GM18519 (cell line): ENCODE data around the gene GALNT15.

Experiments used
- ATAC-seq: cut with Tn5 transposase; IDR thresholded peaks from one replicate; pipeline ENCODE4 v1.9.1; 2021; ENCODE audit warnings: mild to moderate bottlenecking, moderate library complexity; ENCODE audit not compliant: unreplicated experiment, low FRiP score

The GALNT15 gene, protein sequence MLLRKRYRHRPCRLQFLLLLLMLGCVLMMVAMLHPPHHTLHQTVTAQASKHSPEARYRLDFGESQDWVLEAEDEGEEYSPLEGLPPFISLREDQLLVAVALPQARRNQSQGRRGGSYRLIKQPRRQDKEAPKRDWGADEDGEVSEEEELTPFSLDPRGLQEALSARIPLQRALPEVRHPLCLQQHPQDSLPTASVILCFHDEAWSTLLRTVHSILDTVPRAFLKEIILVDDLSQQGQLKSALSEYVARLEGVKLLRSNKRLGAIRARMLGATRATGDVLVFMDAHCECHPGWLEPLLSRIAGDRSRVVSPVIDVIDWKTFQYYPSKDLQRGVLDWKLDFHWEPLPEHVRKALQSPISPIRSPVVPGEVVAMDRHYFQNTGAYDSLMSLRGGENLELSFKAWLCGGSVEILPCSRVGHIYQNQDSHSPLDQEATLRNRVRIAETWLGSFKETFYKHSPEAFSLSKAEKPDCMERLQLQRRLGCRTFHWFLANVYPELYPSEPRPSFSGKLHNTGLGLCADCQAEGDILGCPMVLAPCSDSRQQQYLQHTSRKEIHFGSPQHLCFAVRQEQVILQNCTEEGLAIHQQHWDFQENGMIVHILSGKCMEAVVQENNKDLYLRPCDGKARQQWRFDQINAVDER

DNA sequence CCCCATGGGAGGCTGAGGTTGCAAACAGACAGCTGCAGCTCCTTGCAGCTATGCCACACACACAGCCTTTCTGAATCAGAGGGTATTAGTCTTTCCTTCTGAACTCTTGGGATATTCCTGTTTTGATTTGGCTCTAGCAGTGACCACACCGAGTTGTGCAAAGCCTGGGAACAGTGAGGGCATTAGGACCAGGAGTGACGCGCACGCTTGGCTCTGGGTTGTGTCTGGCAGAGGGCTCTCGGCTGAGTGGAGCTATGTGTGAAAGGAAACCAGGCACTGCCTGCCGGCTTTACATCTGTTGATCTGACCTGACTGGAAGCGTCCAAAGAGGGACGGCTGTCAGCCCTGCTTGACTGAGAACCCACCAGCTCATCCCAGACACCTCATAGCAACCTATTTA lies at the start of gene GALNT15:
TSS of gene GALNT15 (plus strand) at position 292 of the 400 bp plus-strand sequence. CDS start 472 bp downstream, outside the sequence.
- ATAC-seq = no peak

DNA sequence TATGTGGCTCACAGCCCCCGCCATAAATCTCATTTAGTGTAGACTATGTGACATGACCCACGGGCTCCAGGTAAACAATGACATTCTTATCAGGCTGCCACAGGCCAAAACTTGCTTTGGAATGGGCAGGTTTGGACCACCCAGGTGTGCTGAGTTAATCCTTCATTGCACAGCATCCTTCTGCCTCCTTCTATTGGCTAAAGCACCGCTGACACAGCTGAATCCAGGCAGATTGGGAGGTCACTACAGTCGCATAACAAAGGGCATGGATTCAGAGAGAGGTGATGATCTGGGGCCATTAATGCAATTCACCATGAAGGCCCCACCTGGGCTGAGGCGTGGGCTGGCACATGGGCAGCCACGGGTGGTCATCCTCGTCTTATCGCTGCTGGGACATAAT lies 47.8 kb upstream of the GALNT15 start:
- no peak for ATAC-seq

- ATAC-seq = no peak
Observed at GRCh38 chr3:16127249-16127648, 47.2 kb upstream of the GALNT15 start.

DNA sequence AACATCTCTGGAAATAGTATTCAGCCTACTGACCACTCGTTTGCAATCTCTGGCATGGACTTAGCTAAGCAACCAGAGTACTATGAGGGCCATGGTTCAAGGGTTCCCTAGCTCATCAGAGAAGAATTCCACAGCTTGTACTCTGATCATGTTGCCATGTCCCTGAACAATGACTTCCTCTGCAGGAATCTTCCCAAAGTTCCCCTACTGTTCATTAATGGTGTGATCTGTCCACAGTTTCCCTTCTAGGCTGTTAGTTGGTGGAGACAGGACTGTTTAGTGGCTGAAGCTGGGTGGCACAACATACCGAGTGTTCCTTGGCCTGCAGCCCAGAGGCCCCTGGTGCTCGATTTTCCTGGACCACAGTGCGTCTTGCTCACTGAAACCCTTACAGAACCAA lies 44.4 kb upstream of the GALNT15 start:
- no peak for ATAC-seq

DNA sequence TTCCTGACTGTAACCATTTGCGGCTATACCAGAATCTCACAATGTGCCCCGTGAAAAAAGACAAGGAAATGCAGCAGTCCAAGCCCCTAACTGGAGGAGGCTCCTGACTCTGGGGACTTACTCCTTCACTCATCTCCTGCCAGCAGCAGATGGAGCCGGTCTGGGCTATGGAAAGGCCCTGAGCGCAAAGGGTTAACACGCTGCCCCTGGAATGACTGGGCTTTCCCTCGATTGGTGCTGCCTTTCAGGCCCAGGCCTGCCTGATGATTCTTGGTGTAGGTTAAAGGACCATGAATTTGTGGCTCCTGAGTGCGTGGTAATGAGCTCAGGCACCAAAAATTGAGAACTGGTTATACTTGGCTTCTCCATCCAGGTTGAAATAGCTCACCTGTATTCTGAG lies 42.3 kb upstream of the GALNT15 start:
- ATAC-seq = no peak

GRCh38 chr3:16132928-16133327 lies 41.6 kb upstream of the GALNT15 start:
- ATAC-seq = no peak

GRCh38 chr3:16134173-16134928 lies 40.1 kb upstream of the GALNT15 start:
- ATAC-seq = no peak

GRCh38 chr3:16136055-16136454 lies 38.4 kb upstream of the GALNT15 start:
- no peak for ATAC-seq

- ATAC-seq = no peak
Observed at GRCh38 chr3:16137044-16137443, 37.4 kb upstream of the GALNT15 start.

- ATAC-seq = no peak
Observed at GRCh38 chr3:16137977-16138376, 36.5 kb upstream of the GALNT15 start.

DNA sequence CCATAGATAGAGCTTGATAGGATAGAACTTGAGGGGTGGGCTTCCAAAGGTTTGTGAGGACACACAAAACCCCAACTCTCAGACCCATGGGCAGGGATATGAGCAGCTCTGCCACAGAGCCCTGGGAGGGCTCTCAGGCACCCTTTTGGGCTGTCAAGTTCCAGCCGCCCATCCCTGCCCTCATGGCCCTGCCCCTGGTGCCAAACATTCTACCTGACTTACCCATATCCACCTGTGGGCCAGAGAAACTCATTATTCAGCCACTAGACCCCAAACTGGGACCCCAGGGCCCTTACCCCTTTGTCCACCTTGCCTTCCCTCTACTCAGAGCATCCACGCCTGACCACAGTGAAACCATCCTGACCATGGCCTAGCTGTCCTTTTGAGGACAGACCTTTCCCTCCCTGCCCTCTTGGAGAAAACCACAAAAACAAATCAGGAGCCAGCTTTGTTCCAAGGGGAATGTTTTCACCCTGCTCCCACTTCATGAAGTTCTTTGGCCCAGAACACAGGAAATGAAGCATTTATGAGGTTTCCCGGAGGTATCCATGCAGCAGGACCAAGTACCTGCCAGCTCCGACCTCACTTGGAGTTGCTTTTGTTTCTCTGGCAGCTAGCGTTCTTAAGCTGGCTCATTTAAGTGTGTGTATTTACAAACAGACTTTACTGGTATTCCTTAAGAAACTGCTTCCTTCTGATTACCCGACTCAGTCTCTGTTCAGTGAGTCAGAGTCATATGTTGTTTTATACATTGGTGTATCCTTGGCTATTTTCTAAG lies 34.2 kb upstream of the GALNT15 start:
- ATAC-seq = no peak

- no peak for ATAC-seq
Observed at GRCh38 chr3:16140894-16141285, 33.6 kb upstream of the GALNT15 start.

- no peak for ATAC-seq
Observed at GRCh38 chr3:16142350-16143025, 32.0 kb upstream of the GALNT15 start.

GRCh38 chr3:16143861-16144447 lies 30.5 kb upstream of the GALNT15 start:
- ATAC-seq = no peak

DNA sequence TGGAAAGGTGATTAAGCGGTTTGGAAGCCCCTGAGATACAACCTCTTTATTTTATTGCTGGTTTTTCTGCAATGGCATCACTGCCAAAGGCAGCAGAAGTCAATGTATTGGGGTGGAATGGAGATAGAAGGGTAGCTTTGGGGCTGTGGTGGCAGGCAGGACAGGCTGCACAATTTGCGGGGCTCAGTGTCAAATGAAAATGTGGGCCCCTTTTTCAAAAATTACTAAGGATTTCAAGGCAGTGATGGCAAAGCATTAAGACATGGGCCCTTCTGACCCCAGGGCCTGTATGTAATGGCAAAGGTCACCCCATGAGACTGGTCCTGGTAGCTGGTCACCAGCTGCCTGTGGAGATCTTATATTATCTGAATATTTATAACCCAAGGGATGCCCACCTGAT lies 29.3 kb upstream of the GALNT15 start:
- no peak for ATAC-seq

DNA sequence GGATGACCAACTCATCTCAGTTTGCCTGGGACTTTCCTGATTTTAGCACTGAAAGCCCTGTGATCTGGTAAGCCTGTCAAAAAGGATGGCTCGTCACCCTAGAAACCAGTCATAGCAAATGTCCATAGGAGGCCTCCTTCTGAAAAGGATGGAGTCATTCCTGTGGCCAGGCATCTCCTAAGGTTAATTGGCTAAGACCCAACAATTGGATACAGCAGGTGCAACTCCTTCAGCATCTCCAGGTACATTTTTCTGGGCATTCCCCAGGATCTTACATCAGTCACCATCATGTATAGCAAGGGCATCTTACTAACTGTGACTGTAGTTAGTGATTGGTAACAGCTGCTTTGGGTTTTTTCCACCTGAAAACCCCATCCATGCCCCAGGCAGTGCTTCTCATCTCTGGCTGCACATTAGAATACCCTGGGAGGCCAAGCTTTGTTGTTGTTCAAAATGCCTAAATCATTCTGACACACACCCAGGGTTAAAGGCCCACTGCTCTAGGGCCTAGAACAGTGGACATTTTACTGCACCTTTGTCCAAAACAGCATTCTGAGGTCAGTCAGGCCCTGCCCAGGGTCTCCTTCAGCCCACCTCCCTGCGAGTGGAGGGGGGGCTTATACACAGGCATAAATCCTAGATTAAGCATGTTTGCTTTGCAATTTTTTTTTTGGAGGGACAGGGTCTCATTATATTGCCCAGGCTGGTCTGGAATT lies 28.3 kb upstream of the GALNT15 start:
- no peak for ATAC-seq

- ATAC-seq = no peak
Observed at GRCh38 chr3:16147220-16147994, 27.1 kb upstream of the GALNT15 start.

DNA sequence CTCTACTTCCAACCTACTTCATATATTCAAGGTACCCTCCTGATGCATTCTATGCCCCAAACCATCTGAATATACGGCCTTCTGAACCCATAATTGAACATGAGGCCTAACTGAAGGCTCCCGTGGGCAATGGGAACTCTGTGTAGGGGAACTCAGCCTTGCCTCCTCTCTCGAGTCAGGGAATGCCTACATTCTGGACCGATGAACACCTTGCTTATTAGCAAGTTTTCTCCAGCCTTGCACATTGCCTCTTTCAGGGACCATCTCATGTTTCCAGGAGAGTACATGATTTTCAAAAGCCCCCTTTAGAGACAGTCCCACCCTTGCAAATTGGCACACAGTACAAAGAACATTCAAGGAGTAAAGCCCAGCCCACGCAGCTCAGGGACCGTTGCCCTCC lies 26.3 kb upstream of the GALNT15 start:
- no peak for ATAC-seq
